ENCODE results near the gene RPA3.

- TF ChIP-seq ZNF670 (tag by site-specific recombination; IDR thresholded peaks at IDR 0.05; ENCODE audit: low read depth) (no peak), ZNF274 (IDR thresholded peaks at IDR 0.05; ENCODE audit: low read length) (no peak), ZNF274 (tag by site-specific recombination; IDR thresholded peaks at IDR 0.05; ENCODE audit: borderline replicate concordance) (no peak), ZNF416 (tag by site-specific recombination; IDR thresholded peaks at IDR 0.05) (no peak), ZNF311 (tag by site-specific recombination; IDR thresholded peaks at IDR 0.05; ENCODE audit: borderline replicate concordance) (no peak), ZFP37 (tag by site-specific recombination; IDR thresholded peaks at IDR 0.05) (no peak), CTCF (tag by site-specific recombination; IDR thresholded peaks at IDR 0.05) (no peak), ZNF302 (tag by site-specific recombination; IDR thresholded peaks at IDR 0.05; ENCODE audit: low read depth) (no peak), ZSCAN4 (tag by site-specific recombination; IDR thresholded peaks at IDR 0.05) (no peak), ZNF16 (tag by site-specific recombination; IDR thresholded peaks at IDR 0.05; ENCODE audit: low read depth) (no peak), ZEB2 (tag by site-specific recombination; IDR thresholded peaks at IDR 0.05) (no peak), ZNF24 (tag by site-specific recombination; IDR thresholded peaks at IDR 0.05) (no peak), ZBTB17 (tag by site-specific recombination; IDR thresholded peaks at IDR 0.05) (no peak), PATZ1 (tag by site-specific recombination; IDR thresholded peaks at IDR 0.05) (no peak), BCL11A (tag by site-specific recombination; IDR thresholded peaks at IDR 0.05; ENCODE audit: low read depth) (no peak)
Observed at GRCh38 chr7:7704867-7705266, 13.5 kb downstream of the RPA3 start.

Measured in HEK293 (cell line).